IMR-90 (cell line): ENCODE measurements around the gene LMO4. TPM values are rescaled to one million over a fixed set of nuclear protein-coding genes. Genes with fewer than 3 reads are reported as not detected.

Experiments
- ATAC-seq: fragments of 200-7000 bp; cut with Tn5 transposase; 2 replicates; pipeline ENCODE4 v1.9.1; 2020; ENCODE audit warnings: low read depth, mild to moderate bottlenecking, moderate library complexity
- BruUV-seq: library from RNA; stranded (reverse); fragments of 400-500 nt; replicated peaks from 2 replicates; lab custom pipeline; 2021; lab: Mats Ljungman, UMichigan
- CTCF ChIA-PET: fragments of 300-600 bp; formaldehyde crosslinking; extraction: SDS; loops from one replicate; lab custom pipeline; 2021; ENCODE audit warnings: antibody characterized with exemption; lab: Yijun Ruan, JAX
- POLR2A ChIA-PET: fragments of 300-600 bp; sonication (Branson Sonifier 250); formaldehyde crosslinking; loops from one replicate; lab custom pipeline; 2022; ENCODE audit warnings: antibody characterized with exemption; ENCODE audit not compliant: unreplicated experiment; lab: Charles Lee
- DNase-seq: peaks from one replicate; pipeline ENCODE4 v3.0.0; 2013
- H2AFZ ChIP-seq: replicated peaks from 2 replicates; pipeline ENCODE3; 2013; ENCODE audit warnings: low read length, mild to moderate bottlenecking; ENCODE audit not compliant: poor library complexity
- H2AK5ac ChIP-seq: 2 replicates; pipeline ENCODE4 v1.6.1; 2013; ENCODE audit warnings: low read depth, low read length, inconsistent platforms
- H2AK9ac ChIP-seq: replicated peaks from 2 replicates; pipeline ENCODE3; 2013; ENCODE audit warnings: mild to moderate bottlenecking, low read depth, low read length, moderate library complexity; ENCODE audit not compliant: poor library complexity
- H2BK120ac ChIP-seq: 2 replicates; pipeline ENCODE4 v1.6.1; 2013; ENCODE audit warnings: low read depth, low read length, inconsistent platforms
- H2BK15ac ChIP-seq: 3 replicates; pipeline ENCODE4 v1.6.1; 2013; ENCODE audit warnings: low read depth, low read length, inconsistent platforms
- H2BK20ac ChIP-seq: 2 replicates; pipeline ENCODE4 v1.6.1; 2013; ENCODE audit warnings: low read depth, mild to moderate bottlenecking, inconsistent platforms, low read length, moderate library complexity
- H2BK5ac ChIP-seq: 2 replicates; pipeline ENCODE4 v1.6.1; 2013; ENCODE audit warnings: mild to moderate bottlenecking, low read depth, low read length, inconsistent platforms; ENCODE audit not compliant: poor library complexity, severe bottlenecking
- H3K14ac ChIP-seq: replicated peaks from 2 replicates; pipeline ENCODE4 v1.6.1; 2013; ENCODE audit warnings: low read depth, low read length, inconsistent platforms
- H3K18ac ChIP-seq: 2 replicates; pipeline ENCODE4 v1.6.1; 2013; ENCODE audit warnings: low read depth, low read length, control low read depth
- H3K23ac ChIP-seq: 2 replicates; pipeline ENCODE4 v1.6.1; 2013; ENCODE audit warnings: low read depth, low read length, inconsistent platforms
- H3K27ac ChIP-seq: 2 replicates; pipeline ENCODE4 v1.5.1; 2013; ENCODE audit warnings: mild to moderate bottlenecking, control low read depth, low read length; ENCODE audit not compliant: insufficient read depth
- H3K27me3 ChIP-seq: 2 replicates; pipeline ENCODE4 v1.6.1; 2013; ENCODE audit warnings: low read length; ENCODE audit not compliant: control insufficient read depth, insufficient read depth
- H3K36me3 ChIP-seq: 2 replicates; pipeline ENCODE4 v1.6.1; 2013; ENCODE audit warnings: low read length, mixed read lengths; ENCODE audit not compliant: control insufficient read depth, insufficient read depth
- H3K4ac ChIP-seq: 2 replicates; pipeline ENCODE4 v1.6.1; 2013; ENCODE audit warnings: low read depth, low read length, inconsistent platforms
- H3K4me1 ChIP-seq: 2 replicates; pipeline ENCODE4 v1.6.1; 2013; ENCODE audit warnings: low read length, mixed read lengths; ENCODE audit not compliant: control insufficient read depth, insufficient read depth
- H3K4me2 ChIP-seq: 2 replicates; pipeline ENCODE4 v1.6.1; 2013; ENCODE audit warnings: low read depth, mild to moderate bottlenecking, control low read depth, low read length, moderate library complexity
- H3K4me3 ChIP-seq: 2 replicates; pipeline ENCODE4 v1.5.1; 2013; ENCODE audit warnings: low read depth, mild to moderate bottlenecking, control low read depth, low read length, moderate library complexity; ENCODE audit not compliant: insufficient read depth
- H3K56ac ChIP-seq: 2 replicates; pipeline ENCODE4 v1.6.1; 2013; ENCODE audit warnings: low read length, inconsistent platforms; ENCODE audit not compliant: insufficient read depth; ENCODE audit errors: extremely low read depth
- H3K79me1 ChIP-seq, 2 experiments: 2 replicates each; pipeline ENCODE4 v1.6.1; 2013; ENCODE audit warnings: low read length in 2 of 2, inconsistent platforms in 1 of 2, low read depth in 1 of 2
- H3K9ac ChIP-seq: 2 replicates; pipeline ENCODE4 v1.6.1; 2013; ENCODE audit warnings: low read depth, low read length, control low read depth
- H3K9me1 ChIP-seq: 2 replicates; pipeline ENCODE4 v1.6.1; 2013; ENCODE audit warnings: low read length, inconsistent platforms; ENCODE audit not compliant: insufficient read depth
- H3K9me3 ChIP-seq: 2 replicates; pipeline ENCODE4 v1.6.1; 2013; ENCODE audit warnings: low read length; ENCODE audit not compliant: control insufficient read depth, insufficient read depth
- H4K20me1 ChIP-seq: 2 replicates; pipeline ENCODE4 v1.6.1; 2013; ENCODE audit warnings: low read length, inconsistent platforms; ENCODE audit not compliant: insufficient read depth
- H4K5ac ChIP-seq: 2 replicates; pipeline ENCODE4 v1.6.1; 2013; ENCODE audit warnings: mild to moderate bottlenecking, low read depth, low read length, control low read depth
- H4K8ac ChIP-seq, 2 experiments: 2 replicates each; pipeline ENCODE4 v1.6.1; 2013; ENCODE audit warnings: low read depth in 2 of 2, low read length in 2 of 2, control low read depth in 1 of 2, inconsistent platforms in 1 of 2
- H4K91ac ChIP-seq: 2 replicates; pipeline ENCODE4 v1.6.1; 2013; ENCODE audit warnings: low read depth, low read length, inconsistent platforms; ENCODE audit not compliant: insufficient read depth
- CEBPB ChIP-seq: IDR thresholded peaks from 2 replicates; pipeline ENCODE4 v1.6.1; 2012; ENCODE audit warnings: low read depth, low read length, improper control_type of control experiment
- CHD1 ChIP-seq: IDR thresholded peaks from 2 replicates; pipeline ENCODE4 v1.6.1; 2012; ENCODE audit warnings: low read depth, low read length, improper control_type of control experiment
- CTCF ChIP-seq: conservative IDR thresholded peaks from 2 replicates; pipeline ENCODE4 v1.5.1; 2012; ENCODE audit warnings: mild to moderate bottlenecking, low read depth, low read length, improper control_type of control experiment
- FOS ChIP-seq: fragments of 150-350 bp; IDR thresholded peaks from 2 replicates; pipeline ENCODE4 v1.6.1; 2016; ENCODE audit warnings: low read depth, low read length
- NFE2L2 ChIP-seq: fragments of 150-350 bp; IDR thresholded peaks from 2 replicates; pipeline ENCODE4 v1.6.1; 2016; ENCODE audit warnings: low read depth, mild to moderate bottlenecking, low read length
- POLR2A ChIP-seq: IDR thresholded peaks from 2 replicates; pipeline ENCODE4 v1.6.1; 2012; ENCODE audit warnings: mild to moderate bottlenecking, low read depth, low read length
- WGBS, 2 experiments: methylation state at CpG; one replicate each; pipeline versions ENCODE4 v1.1.5 to v1.1.7; 2013; ENCODE audit warnings: missing lambda C conversion rate in 2 of 2; ENCODE audit not compliant: insufficient read length in 1 of 2; ENCODE audit errors: extremely low coverage in 2 of 2; 5-methylcytosine and 5-hydroxymethylcytosine counted together
- dilution Hi-C: fragments of 300-500 bp; cut with HindIII; formaldehyde crosslinking; loops from one replicate; pipeline ENCODE4 v1.14.3; 2018; ENCODE audit warnings: low sequenced_read_pairs; ENCODE audit not compliant: unreplicated experiment
- in situ Hi-C: fragments of 300-500 bp; cut with MboI; formaldehyde crosslinking; loops from 3 replicates; pipeline ENCODE4 v1.14.3; 2019; ENCODE audit warnings: low sequenced_read_pairs, inconsistent platforms, mixed read lengths
- intact Hi-C: fragments of 100-400 bp; cut with micrococcal nuclease; formaldehyde crosslinking; loops from 2 replicates; pipeline ENCODE4 v1.10.0; 2022
- polyA plus RNA-seq, 3 experiments: library from polyadenylated mRNA; depleted of rRNA; stranded (reverse); fragments of >200 nt; gene quantifications; 2 replicates each; pipeline ENCODE4 v1.2.3, GENCODE V29; 2012; ENCODE audit warnings: low replicate concordance in 1 of 3
- total RNA-seq: library from RNA; depleted of rRNA; stranded (reverse); fragments of >200 nt; gene quantifications from 2 replicates; pipeline ENCODE4 v1.2.3, GENCODE V29; 2012

The LMO4 gene
- total and polyA plus RNA-seq, 2 of the 4 experiments (the other 2 are of a cell fraction): 98.9 to 109 TPM

GRCh38 chr1:87329051-87329525 lies 408 bp downstream of the LMO4 start (continued):
- no peak for TF ChIP-seq NFE2L2

GRCh38 chr1:87329526-87330056 lies 911 bp downstream of the LMO4 start:
- no peaks in the 10 kb centered on the region for H3K9me1 ChIP-seq
- TSS peak; percentile 60 for BruUV-seq
- DNase-seq (peak; percentile 23), ATAC-seq (no peak)
- dilution Hi-C loops (no loop called here), intact Hi-C loops (loop anchor here (2.0 to 10.0 kb wide), 7 partner anchors 177 to 1265 kb away; no protein-coding TSS in a partner anchor), in situ Hi-C loops (loop anchor here (5.0 to 10.0 kb wide), 4 partner anchors 177 to 745 kb away; no protein-coding TSS in a partner anchor)
- no peak overlapping the region for H2AK5ac ChIP-seq
- H3K36me3 ChIP-seq: peaks cover 12% of the 10 kb centered on the region; the same call in 1 of the 2 replicates
- H2BK5ac ChIP-seq: peak overlapping the region; percentile 49
- H3K79me1 ChIP-seq: peaks cover 3 to 22% of the 10 kb centered on the region in 2 experiments; a peak in 3 of 4 replicates
- peak overlapping the region; percentile 1 to 27; a peak in 2 of 4 replicates for H4K8ac ChIP-seq
- no peak overlapping the region for H2AFZ ChIP-seq
- peak overlapping the region; percentile 100 for H3K27ac ChIP-seq
- H3K27me3 ChIP-seq: no peaks in the 10 kb centered on the region
- H3K14ac ChIP-seq: peak overlapping the region; percentile 5
- TF ChIP-seq POLR2A: no peak
- TF ChIP-seq FOS: no peak
- no peak for TF ChIP-seq CEBPB
- no peak for TF ChIP-seq CTCF
- TF ChIP-seq CHD1: no peak
- H3K4ac ChIP-seq: peak overlapping the region; percentile 3
- peaks cover 19% of the 10 kb centered on the region for H4K20me1 ChIP-seq
- ChIA-PET POLR2A (interaction anchor here (0.6 to 0.7 kb wide), 3 partner anchors 30 to 410 kb away, joined by 3 to 7 read pairs (median 5); no protein-coding TSS in a partner anchor), CTCF (interaction anchor here (0.7 to 1.4 kb wide), 2 partner anchors 624 to 730 kb away, joined by 4 to 5 read pairs; no protein-coding TSS in a partner anchor)
- H2BK15ac ChIP-seq: no peak overlapping the region
- H3K4me1 ChIP-seq: peaks cover 9% of the 10 kb centered on the region
- H2AK9ac ChIP-seq: no peak overlapping the region
- H3K56ac ChIP-seq: peak overlapping the region; percentile 32
- peak overlapping the region; percentile 87 for H3K18ac ChIP-seq
- H3K9ac ChIP-seq: peak overlapping the region; percentile 98
- peak overlapping the region; percentile 89 for H3K23ac ChIP-seq
- peak overlapping the region; percentile 95 for H3K4me2 ChIP-seq
- peak overlapping the region; percentile 43 for H4K5ac ChIP-seq
- no peak overlapping the region for H2BK120ac ChIP-seq
- no peaks in the 10 kb centered on the region for H3K9me3 ChIP-seq
- H2BK20ac ChIP-seq: no peak overlapping the region
- no peak overlapping the region for H4K91ac ChIP-seq
- H3K4me3 ChIP-seq: peak overlapping the region; percentile 82
- WGBS, 2 experiments: no CpG with 5 or more reads among the region's 7 CpGs
